GM12878 (cell line): ENCODE measurements around the gene NPAS3. TPM values are rescaled to one million over a fixed set of nuclear protein-coding genes. Genes with fewer than 3 reads are reported as not detected.

Experiments used
- ATAC-seq: fragments of 200-7000 bp; cut with Tn5 transposase; 3 replicates; pipeline ENCODE4 v1.9.1; 2020; ENCODE audit warnings: mild to moderate bottlenecking, moderate library complexity
- BruUV-seq: library from RNA; stranded (reverse); fragments of 400-500 nt; replicated peaks from 2 replicates; lab custom pipeline; 2021; lab: Mats Ljungman, UMichigan
- CTCF ChIA-PET: fragments of 300-600 bp; sonication (Branson Sonifier 250); formaldehyde crosslinking; extraction: SDS; loops from one replicate; lab custom pipeline; 2021; ENCODE audit warnings: inconsistent platforms; lab: Yijun Ruan, JAX
- POLR2A ChIA-PET: fragments of 350-600 bp; formaldehyde crosslinking; extraction: SDS; loops from one replicate; lab custom pipeline; 2021; ENCODE audit warnings: inconsistent platforms; lab: Charles Lee
- RAD21 ChIA-PET: fragments of 300-600 bp; sonication (Branson Sonifier 250); formaldehyde crosslinking; loops from one replicate; lab custom pipeline; 2023; ENCODE audit warnings: antibody characterized with exemption; ENCODE audit not compliant: unreplicated experiment; lab: Charles Lee
- SMC1A ChIA-PET: fragments of 300-600 bp; sonication (Branson Sonifier 250); formaldehyde crosslinking; loops from one replicate; lab custom pipeline; 2023; ENCODE audit not compliant: unreplicated experiment, uncharacterized antibody; lab: Charles Lee
- DNase-seq: peaks from one replicate; pipeline ENCODE4 v3.0.0-alpha.2; 2011; ENCODE audit warnings: low read depth, low spot score
- FAIRE-seq: peaks from 3 replicates; lab custom pipeline; 2011; peaks lifted over from hg19 to GRCh38; lab: Jason Lieb, UNC
- H2AFZ ChIP-seq: 2 replicates; pipeline ENCODE4 v1.6.0; 2011; ENCODE audit warnings: low read depth, low read length, control low read depth; ENCODE audit not compliant: control insufficient read depth
- H3K27ac ChIP-seq: 2 replicates; pipeline ENCODE4 v1.5.1; 2011; ENCODE audit warnings: control low read depth; ENCODE audit not compliant: control insufficient read depth, insufficient read depth
- H3K27me3 ChIP-seq, 2 experiments: replicated peaks in 1 of 2; 2 replicates each; pipeline versions ENCODE4 v1.6.0 to v1.6.1; 2011; ENCODE audit warnings: low read length in 1 of 2; ENCODE audit not compliant: control insufficient read depth in 2 of 2, insufficient read depth in 2 of 2
- H3K36me3 ChIP-seq, 2 experiments: 2 replicates each; pipeline ENCODE4 v1.5.1; 2011; ENCODE audit warnings: low read length in 1 of 2; ENCODE audit not compliant: control insufficient read depth in 2 of 2, insufficient read depth in 2 of 2
- H3K4me1 ChIP-seq: 2 replicates; pipeline ENCODE4 v1.6.1; 2011; ENCODE audit warnings: mild to moderate bottlenecking, low read length, moderate library complexity, mixed read lengths; ENCODE audit not compliant: control insufficient read depth, insufficient read depth
- H3K4me2 ChIP-seq: 2 replicates; pipeline ENCODE4 v1.6.0; 2011; ENCODE audit warnings: control low read depth; ENCODE audit not compliant: control insufficient read depth, insufficient read depth
- H3K4me3 ChIP-seq: fragments of 200-600 bp; sonication (generic); 2 replicates; pipeline ENCODE4 v1.5.1; 2016
- H3K79me2 ChIP-seq: 2 replicates; pipeline ENCODE4 v1.6.0; 2011; ENCODE audit warnings: low read length; ENCODE audit not compliant: control insufficient read depth, insufficient read depth
- H3K9ac ChIP-seq: 2 replicates; pipeline ENCODE4 v1.8.0; 2011; ENCODE audit warnings: low read length, control low read depth, mixed read lengths; ENCODE audit not compliant: control insufficient read depth, insufficient read depth
- H3K9me3 ChIP-seq: replicated peaks from 3 replicates; pipeline ENCODE4 v1.5.1; 2011; ENCODE audit warnings: mild to moderate bottlenecking, low read length; ENCODE audit not compliant: control insufficient read depth, insufficient read depth
- H4K20me1 ChIP-seq: 2 replicates; pipeline ENCODE4 v1.6.0; 2011; ENCODE audit not compliant: control insufficient read depth, insufficient read depth
- DPF2 ChIP-seq: fragments of 450-650 bp; IDR thresholded peaks from 2 replicates; pipeline ENCODE4 v1.6.1; 2017; ENCODE audit warnings: mild to moderate bottlenecking
- EGR1 ChIP-seq, 2 experiments: IDR thresholded peaks; 1 replicate in 1 of 2; 2 replicates in 1 of 2; pipeline ENCODE4 v1.6.1; 2011 to 2012; ENCODE audit warnings: low read depth in 2 of 2, low read length in 2 of 2, borderline replicate concordance in 1 of 2, mild to moderate bottlenecking in 1 of 2, moderate library complexity in 1 of 2
- ELK1 ChIP-seq: IDR thresholded peaks from 2 replicates; pipeline ENCODE4 v1.6.1; 2012; ENCODE audit warnings: low read depth, low read length, improper control_type of control experiment
- KAT2A ChIP-seq: conservative IDR thresholded peaks from 2 replicates; pipeline ENCODE4 v1.6.1; 2011; ENCODE audit warnings: low read depth, low read length; ENCODE audit not compliant: control insufficient read depth
- RCOR1 ChIP-seq: conservative IDR thresholded peaks from 2 replicates; pipeline ENCODE4 v1.6.1; 2012; ENCODE audit warnings: low read depth, low read length, improper control_type of control experiment
- SUPT20H ChIP-seq: IDR thresholded peaks from 2 replicates; pipeline ENCODE4 v1.6.1; 2011; ENCODE audit warnings: low read depth, mild to moderate bottlenecking, low read length, moderate library complexity, borderline replicate concordance; ENCODE audit not compliant: control insufficient read depth
- SUZ12 ChIP-seq: fragments of 200-600 bp; sonication (generic); IDR thresholded peaks from one replicate; pipeline ENCODE4 v1.6.1; 2018; ENCODE audit warnings: antibody characterized with exemption, mild to moderate bottlenecking; ENCODE audit not compliant: unreplicated experiment
- TBL1XR1 ChIP-seq: IDR thresholded peaks from 2 replicates; pipeline ENCODE4 v1.6.1; 2012; ENCODE audit warnings: low read depth, low read length, improper control_type of control experiment
- YBX1 ChIP-seq: fragments of 450-650 bp; IDR thresholded peaks from 2 replicates; pipeline ENCODE4 v1.6.1; 2016; ENCODE audit warnings: antibody characterized with exemption
- ZBTB33 ChIP-seq: fragments of 450-650 bp; IDR thresholded peaks from 2 replicates; pipeline ENCODE4 v1.6.1; 2017; ENCODE audit warnings: mild to moderate bottlenecking
- WGBS: methylation state at CpG from one replicate; pipeline ENCODE4 v1.1.6; 2016; ENCODE audit warnings: low lambda C conversion rate; ENCODE audit not compliant: insufficient replicate concordance, insufficient coverage; ENCODE audit errors: missing lambda C conversion rate; 5-methylcytosine and 5-hydroxymethylcytosine counted together
- in situ Hi-C: fragments of 300-500 bp; cut with MboI; formaldehyde crosslinking; loops from 9 replicates; pipeline ENCODE4 v1.14.3; 2018; ENCODE audit warnings: mixed read lengths
- intact Hi-C: fragments of 100-400 bp; cut with micrococcal nuclease; formaldehyde crosslinking; loops from one replicate; pipeline ENCODE4 v1.14.2; 2022; ENCODE audit not compliant: unreplicated experiment
- polyA plus RNA-seq, 11 experiments: library from polyadenylated mRNA; depleted of rRNA in 4 of 11; unstranded in 6 of 11; stranded (reverse) in 5 of 11; fragments of >200 nt; fragmentation: Nextera tagmentation in 4 of 11; fragmentation: Illumina TruSeq in 1 of 11; extraction: Ambion mirVana in 4 of 11; extraction: Trizol in 1 of 11; gene quantifications; 1 replicate in 1 of 11; 2 replicates in 10 of 11; pipeline versions ENCODE4 v1.2.1 to v1.2.3, GENCODE V29; 2011 to 2016; ENCODE audit warnings: inconsistent platforms in 2 of 11, missing spikeins in 2 of 11, low read depth in 1 of 11
- total RNA-seq, 4 experiments: library from RNA; depleted of rRNA in 3 of 4; stranded (reverse); fragments of >200 nt in 3 of 4; fragmentation: Illumina TruSeq in 1 of 4; extraction: Trizol in 1 of 4; gene quantifications; 2 replicates each; pipeline versions ENCODE4 v1.2.1 to v1.2.3, GENCODE V29; 2013 to 2021
- TF ChIP-seq, protein P1 (sequence below): fragments of 450-650 bp; formaldehyde crosslinking; IDR thresholded peaks from 2 replicates; pipeline ENCODE4 v1.4.0; 2022; ENCODE audit warnings: mild to moderate bottlenecking, moderate library complexity
- TF ChIP-seq, protein P2 (sequence below): fragments of 450-650 bp; IDR thresholded peaks from 2 replicates; pipeline ENCODE4 v1.6.1; 2017; ENCODE audit warnings: mild to moderate bottlenecking, moderate library complexity

Gene NPAS3
- total and polyA plus RNA-seq, 10 of the 15 experiments (the other 5 are each of a cell fraction or from before 2014, with no cell fraction given), result under 0.01 to 2.7 (median 0.03) TPM; not detected in 6

- Histone ChIP-seq H3K4me1 (no peaks in the 10 kb centered on the region), H3K79me2 (no peaks in the 10 kb centered on the region), H3K4me2 (no peak overlapping the region), H3K27ac (no peak overlapping the region), H3K9me3 (no peaks in the 10 kb centered on the region), H3K4me3 (no peak overlapping the region), H3K9ac (no peak overlapping the region), H4K20me1 (no peaks in the 10 kb centered on the region), H3K27me3 (no peaks in the 10 kb centered on the region)
- CTCF ChIA-PET, result interaction anchor here (0.7 to 3.5 kb wide), 5 partner anchors 15 to 535 kb away, joined by 3 to 13 read pairs (median 4); no protein-coding TSS in a partner anchor
- 0% methylated on average over 2 of the region's 2 CpGs for WGBS
- POLR2A ChIA-PET, result interaction anchor here (0.6 to 0.7 kb wide), 2 partner anchors 32 to 299 kb away, joined by 4 read pairs; no protein-coding TSS in a partner anchor
- intact Hi-C loops, result no loop called here
- FAIRE-seq (no peak), DNase-seq (no peak)
- no peak for TF ChIP-seq SUZ12
- TF ChIP-seq SUPT20H, result no peak
- TF ChIP-seq ELK1, result no peak
- TF ChIP-seq TBL1XR1, result no peak
- TF ChIP-seq, protein P1, sequence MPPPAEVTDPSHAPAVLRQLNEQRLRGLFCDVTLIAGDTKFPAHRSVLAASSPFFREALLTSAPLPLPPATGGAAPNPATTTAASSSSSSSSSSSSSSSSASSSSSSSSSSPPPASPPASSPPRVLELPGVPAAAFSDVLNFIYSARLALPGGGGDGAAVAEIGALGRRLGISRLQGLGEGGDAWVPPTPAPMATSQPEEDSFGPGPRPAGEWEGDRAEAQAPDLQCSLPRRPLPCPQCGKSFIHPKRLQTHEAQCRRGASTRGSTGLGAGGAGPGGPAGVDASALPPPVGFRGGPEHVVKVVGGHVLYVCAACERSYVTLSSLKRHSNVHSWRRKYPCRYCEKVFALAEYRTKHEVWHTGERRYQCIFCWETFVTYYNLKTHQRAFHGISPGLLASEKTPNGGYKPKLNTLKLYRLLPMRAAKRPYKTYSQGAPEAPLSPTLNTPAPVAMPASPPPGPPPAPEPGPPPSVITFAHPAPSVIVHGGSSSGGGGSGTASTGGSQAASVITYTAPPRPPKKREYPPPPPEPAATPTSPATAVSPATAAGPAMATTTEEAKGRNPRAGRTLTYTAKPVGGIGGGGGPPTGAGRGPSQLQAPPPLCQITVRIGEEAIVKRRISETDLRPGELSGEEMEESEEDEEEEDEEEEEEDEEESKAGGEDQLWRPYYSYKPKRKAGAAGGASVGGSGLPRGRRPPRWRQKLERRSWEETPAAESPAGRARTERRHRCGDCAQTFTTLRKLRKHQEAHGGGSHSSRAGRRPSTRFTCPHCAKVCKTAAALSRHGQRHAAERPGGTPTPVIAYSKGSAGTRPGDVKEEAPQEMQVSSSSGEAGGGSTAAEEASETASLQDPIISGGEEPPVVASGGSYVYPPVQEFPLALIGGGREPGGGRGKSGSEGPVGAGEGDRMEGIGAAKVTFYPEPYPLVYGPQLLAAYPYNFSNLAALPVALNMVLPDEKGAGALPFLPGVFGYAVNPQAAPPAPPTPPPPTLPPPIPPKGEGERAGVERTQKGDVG (CRISPR knock-in tag), result no peak
- no peak for TF ChIP-seq KAT2A
- no peak for TF ChIP-seq YBX1
- TF ChIP-seq EGR1 (IDR thresholded peaks at IDR 0.05; ENCODE audit: borderline replicate concordance in 1 of 2, low read depth in 2 of 2, low read length in 2 of 2), result no peak
- no peak for TF ChIP-seq DPF2
- TF ChIP-seq RCOR1, result no peak
- TF ChIP-seq, protein P2, sequence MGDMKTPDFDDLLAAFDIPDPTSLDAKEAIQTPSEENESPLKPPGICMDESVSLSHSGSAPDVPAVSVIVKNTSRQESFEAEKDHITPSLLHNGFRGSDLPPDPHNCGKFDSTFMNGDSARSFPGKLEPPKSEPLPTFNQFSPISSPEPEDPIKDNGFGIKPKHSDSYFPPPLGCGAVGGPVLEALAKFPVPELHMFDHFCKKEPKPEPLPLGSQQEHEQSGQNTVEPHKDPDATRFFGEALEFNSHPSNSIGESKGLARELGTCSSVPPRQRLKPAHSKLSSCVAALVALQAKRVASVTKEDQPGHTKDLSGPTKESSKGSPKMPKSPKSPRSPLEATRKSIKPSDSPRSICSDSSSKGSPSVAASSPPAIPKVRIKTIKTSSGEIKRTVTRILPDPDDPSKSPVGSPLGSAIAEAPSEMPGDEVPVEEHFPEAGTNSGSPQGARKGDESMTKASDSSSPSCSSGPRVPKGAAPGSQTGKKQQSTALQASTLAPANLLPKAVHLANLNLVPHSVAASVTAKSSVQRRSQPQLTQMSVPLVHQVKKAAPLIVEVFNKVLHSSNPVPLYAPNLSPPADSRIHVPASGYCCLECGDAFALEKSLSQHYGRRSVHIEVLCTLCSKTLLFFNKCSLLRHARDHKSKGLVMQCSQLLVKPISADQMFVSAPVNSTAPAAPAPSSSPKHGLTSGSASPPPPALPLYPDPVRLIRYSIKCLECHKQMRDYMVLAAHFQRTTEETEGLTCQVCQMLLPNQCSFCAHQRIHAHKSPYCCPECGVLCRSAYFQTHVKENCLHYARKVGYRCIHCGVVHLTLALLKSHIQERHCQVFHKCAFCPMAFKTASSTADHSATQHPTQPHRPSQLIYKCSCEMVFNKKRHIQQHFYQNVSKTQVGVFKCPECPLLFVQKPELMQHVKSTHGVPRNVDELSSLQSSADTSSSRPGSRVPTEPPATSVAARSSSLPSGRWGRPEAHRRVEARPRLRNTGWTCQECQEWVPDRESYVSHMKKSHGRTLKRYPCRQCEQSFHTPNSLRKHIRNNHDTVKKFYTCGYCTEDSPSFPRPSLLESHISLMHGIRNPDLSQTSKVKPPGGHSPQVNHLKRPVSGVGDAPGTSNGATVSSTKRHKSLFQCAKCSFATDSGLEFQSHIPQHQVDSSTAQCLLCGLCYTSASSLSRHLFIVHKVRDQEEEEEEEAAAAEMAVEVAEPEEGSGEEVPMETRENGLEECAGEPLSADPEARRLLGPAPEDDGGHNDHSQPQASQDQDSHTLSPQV, result no peak
- TF ChIP-seq ZBTB33, result no peak
- TF ChIP-seq, all 136 proteins: peak for 0
- no peak for ATAC-seq
- Histone ChIP-seq H3K36me3 (no peaks in the 10 kb centered on the region), H2AFZ (no peak overlapping the region)
- ChIA-PET SMC1A (interaction anchor here (0.8 to 5.1 kb wide), 8 partner anchors 10 to 1101 kb away, joined by 3 to 30 read pairs (median 4); no protein-coding TSS in a partner anchor), RAD21 (interaction anchor here (0.7 to 1.0 kb wide), 2 partner anchors 10 to 100 kb away, joined by 3 to 4 read pairs; no protein-coding TSS in a partner anchor)
- no TSS peak for BruUV-seq
- in situ Hi-C loops, result no loop called here
Observed at GRCh38 chr14:33692762-33693161, 754.1 kb downstream of the NPAS3 start.
